Cardiac muscle cell (in vitro differentiated cells and primary cell): ENCODE measurements around the gene GAB1. TPM values are rescaled to one million over a fixed set of nuclear protein-coding genes. Genes with fewer than 3 reads are reported as not detected.

ENCODE experiments used
- DNase-seq, 2 donors: peaks; one replicate each; pipeline versions ENCODE4 v3.0.0 to v3.0.0-alpha.2; 2010 to 2017; ENCODE audit warnings: low read depth in 1 of 2, low spot score in 1 of 2
- H3K27ac ChIP-seq: fragments of 200-600 bp; sonication (generic); 2 replicates; pipeline ENCODE4 v1.5.1; 2016
- H3K27me3 ChIP-seq: fragments of 200-600 bp; sonication (generic); 2 replicates; pipeline ENCODE4 v1.6.0; 2016; ENCODE audit warnings: control low read depth
- H3K36me3 ChIP-seq: fragments of 200-600 bp; sonication (generic); 2 replicates; pipeline ENCODE4 v1.5.1; 2016; ENCODE audit warnings: control low read depth
- H3K4me1 ChIP-seq: fragments of 200-600 bp; sonication (generic); 2 replicates; pipeline ENCODE4 v1.8.1; 2017; ENCODE audit warnings: low read depth, mild to moderate bottlenecking, mixed run types
- H3K4me3 ChIP-seq: fragments of 200-600 bp; sonication (generic); 2 replicates; pipeline ENCODE4 v1.5.1; 2016; ENCODE audit warnings: mild to moderate bottlenecking
- H3K9me3 ChIP-seq: fragments of 200-600 bp; sonication (generic); 2 replicates; pipeline ENCODE4 v1.5.1; 2017; ENCODE audit warnings: low read depth, mild to moderate bottlenecking, control low read depth
- polyA plus RNA-seq: library from polyadenylated mRNA; unstranded; fragments of >200 nt; fragmentation: Nextera tagmentation; extraction: Ambion mirVana; gene quantifications from 2 replicates; pipeline ENCODE4 v1.2.1, GENCODE V29; 2016
- total RNA-seq: library from RNA; depleted of rRNA; stranded (reverse); fragments of >200 nt; gene quantifications from 2 replicates; pipeline ENCODE4 v1.2.3, GENCODE V29; 2016
- TF ChIP-seq, protein P1 (sequence below): IDR thresholded peaks from 2 replicates; pipeline ENCODE4 v1.5.1; 2012; ENCODE audit warnings: low read depth, mild to moderate bottlenecking, low read length

Gene GAB1
- total and polyA plus RNA-seq, 2 experiments from 2014 or later: 11.9 to 63.9 TPM

DNA sequence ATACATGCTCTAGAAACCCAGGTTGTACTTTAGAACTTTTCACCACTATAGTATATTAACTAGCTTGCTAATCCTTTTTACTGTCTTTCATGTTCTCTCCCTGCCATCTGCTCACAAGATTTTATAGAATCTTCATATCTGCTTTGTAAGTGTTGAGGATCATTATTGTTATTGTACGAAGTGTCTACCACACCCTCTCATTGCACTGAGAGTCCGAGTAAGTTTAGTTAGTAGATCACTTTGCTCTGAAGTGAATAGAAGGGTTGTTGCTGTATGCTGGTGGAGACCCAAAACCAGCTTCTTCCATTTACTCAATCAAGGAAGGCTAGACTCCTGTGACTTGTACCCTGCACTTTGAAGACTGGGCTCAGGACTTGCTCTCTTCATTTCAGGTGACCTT is 17.1 kb downstream of the GAB1 start:
- H3K27me3 ChIP-seq: no peaks in the 10 kb centered on the region
- TF ChIP-seq, protein P1, sequence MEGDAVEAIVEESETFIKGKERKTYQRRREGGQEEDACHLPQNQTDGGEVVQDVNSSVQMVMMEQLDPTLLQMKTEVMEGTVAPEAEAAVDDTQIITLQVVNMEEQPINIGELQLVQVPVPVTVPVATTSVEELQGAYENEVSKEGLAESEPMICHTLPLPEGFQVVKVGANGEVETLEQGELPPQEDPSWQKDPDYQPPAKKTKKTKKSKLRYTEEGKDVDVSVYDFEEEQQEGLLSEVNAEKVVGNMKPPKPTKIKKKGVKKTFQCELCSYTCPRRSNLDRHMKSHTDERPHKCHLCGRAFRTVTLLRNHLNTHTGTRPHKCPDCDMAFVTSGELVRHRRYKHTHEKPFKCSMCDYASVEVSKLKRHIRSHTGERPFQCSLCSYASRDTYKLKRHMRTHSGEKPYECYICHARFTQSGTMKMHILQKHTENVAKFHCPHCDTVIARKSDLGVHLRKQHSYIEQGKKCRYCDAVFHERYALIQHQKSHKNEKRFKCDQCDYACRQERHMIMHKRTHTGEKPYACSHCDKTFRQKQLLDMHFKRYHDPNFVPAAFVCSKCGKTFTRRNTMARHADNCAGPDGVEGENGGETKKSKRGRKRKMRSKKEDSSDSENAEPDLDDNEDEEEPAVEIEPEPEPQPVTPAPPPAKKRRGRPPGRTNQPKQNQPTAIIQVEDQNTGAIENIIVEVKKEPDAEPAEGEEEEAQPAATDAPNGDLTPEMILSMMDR: no peak
- no peaks in the 10 kb centered on the region for H3K36me3 ChIP-seq
- H3K27ac ChIP-seq: no peak overlapping the region
- peaks cover 63% of the 10 kb centered on the region for H3K4me1 ChIP-seq
- no peak overlapping the region for H3K4me3 ChIP-seq
- no peaks in the 10 kb centered on the region for H3K9me3 ChIP-seq
- DNase-seq: no peak

DNA sequence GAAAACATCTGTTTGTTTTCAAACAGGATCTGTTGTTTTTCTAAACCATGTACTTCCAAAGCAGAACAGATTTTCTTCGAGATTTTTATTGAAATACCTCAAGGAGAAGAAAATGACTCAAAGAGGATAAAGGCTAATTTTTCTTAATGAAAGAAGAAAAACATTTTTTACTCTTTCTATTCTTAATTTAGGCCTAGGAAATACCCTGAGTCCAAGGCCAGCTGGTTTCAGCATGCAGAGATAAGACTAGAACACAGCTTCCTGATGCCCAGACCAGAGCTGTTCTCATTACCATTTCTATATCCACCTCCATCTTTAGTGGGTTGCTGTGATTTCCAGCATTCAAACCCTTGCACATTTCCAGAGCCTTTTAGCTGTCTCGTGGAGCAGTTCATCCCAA is 18.3 kb downstream of the GAB1 start:
- Histone ChIP-seq H3K9me3 (no peaks in the 10 kb centered on the region), H3K4me3 (no peak overlapping the region), H3K27me3 (no peaks in the 10 kb centered on the region), H3K27ac (peak overlapping the region; percentile 89), H3K36me3 (no peaks in the 10 kb centered on the region), H3K4me1 (peaks cover 61% of the 10 kb centered on the region)
- peak in 1 of 2 donors; percentile 41 for DNase-seq
- TF ChIP-seq, protein P1: no peak

DNA sequence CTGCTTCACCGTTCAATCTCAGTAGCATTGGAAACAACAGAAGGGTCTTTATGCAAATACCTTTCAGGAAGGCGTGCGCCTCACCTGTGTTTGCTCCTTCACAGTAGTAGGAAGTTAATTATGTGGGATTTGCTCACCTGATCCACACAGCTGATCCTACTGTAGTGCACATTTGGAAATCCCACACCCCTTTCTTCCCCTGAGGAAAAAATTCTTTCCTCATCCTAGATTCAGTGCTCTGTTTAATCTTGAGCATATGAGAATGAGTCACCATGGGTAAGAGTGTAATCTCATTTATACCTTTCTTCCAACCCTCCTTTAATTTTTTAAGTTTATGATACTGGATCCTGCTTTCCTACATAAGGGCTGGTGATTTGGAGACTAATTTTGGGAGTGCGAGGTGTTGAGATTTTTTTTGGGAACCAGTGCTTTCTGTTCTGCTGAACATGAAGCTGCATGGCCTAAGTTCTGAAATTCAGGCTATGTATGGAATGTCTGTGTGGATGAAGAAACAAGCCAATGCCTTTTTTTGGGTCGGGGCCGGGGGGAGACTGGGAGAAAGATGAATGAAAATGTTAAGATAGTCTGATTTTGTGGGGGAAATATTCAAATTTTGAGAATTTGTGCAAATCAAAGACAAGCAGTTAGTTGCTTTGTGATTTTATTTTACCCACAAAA is 19.0 kb downstream of the GAB1 start:
- DNase-seq: peak in 1 of 2 donors; percentile 47
- Histone ChIP-seq H3K9me3 (no peaks in the 10 kb centered on the region), H3K4me3 (no peak overlapping the region), H3K36me3 (no peaks in the 10 kb centered on the region), H3K27ac (peak overlapping the region; percentile 89), H3K27me3 (no peaks in the 10 kb centered on the region), H3K4me1 (peaks cover 57% of the 10 kb centered on the region)
- TF ChIP-seq, protein P1: no peak

DNA sequence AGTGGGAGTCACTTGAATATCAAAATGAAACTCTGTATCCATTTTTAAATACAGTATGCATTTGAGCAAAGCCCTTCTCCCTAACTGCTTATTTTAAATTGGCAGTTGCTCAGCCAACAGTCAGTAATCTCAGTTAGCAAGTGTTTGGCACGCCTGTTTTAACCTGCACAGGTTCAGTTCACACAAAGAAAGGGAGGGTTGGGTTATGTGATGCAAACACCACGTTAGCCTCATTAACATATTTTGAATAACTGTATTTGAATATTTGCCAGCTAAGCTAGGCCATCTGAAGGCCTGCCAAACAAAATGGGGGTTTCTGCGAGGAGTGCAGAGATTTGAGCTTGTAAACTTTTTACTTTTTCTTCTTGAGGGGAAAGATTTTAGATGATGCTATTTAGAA is 19.8 kb downstream of the GAB1 start:
- DNase-seq: no peak
- Histone ChIP-seq H3K36me3 (no peaks in the 10 kb centered on the region), H3K4me3 (no peak overlapping the region), H3K9me3 (no peaks in the 10 kb centered on the region), H3K27ac (peak overlapping the region; percentile 89), H3K27me3 (no peaks in the 10 kb centered on the region), H3K4me1 (peaks cover 54% of the 10 kb centered on the region)
- TF ChIP-seq, protein P1: no peak

DNA sequence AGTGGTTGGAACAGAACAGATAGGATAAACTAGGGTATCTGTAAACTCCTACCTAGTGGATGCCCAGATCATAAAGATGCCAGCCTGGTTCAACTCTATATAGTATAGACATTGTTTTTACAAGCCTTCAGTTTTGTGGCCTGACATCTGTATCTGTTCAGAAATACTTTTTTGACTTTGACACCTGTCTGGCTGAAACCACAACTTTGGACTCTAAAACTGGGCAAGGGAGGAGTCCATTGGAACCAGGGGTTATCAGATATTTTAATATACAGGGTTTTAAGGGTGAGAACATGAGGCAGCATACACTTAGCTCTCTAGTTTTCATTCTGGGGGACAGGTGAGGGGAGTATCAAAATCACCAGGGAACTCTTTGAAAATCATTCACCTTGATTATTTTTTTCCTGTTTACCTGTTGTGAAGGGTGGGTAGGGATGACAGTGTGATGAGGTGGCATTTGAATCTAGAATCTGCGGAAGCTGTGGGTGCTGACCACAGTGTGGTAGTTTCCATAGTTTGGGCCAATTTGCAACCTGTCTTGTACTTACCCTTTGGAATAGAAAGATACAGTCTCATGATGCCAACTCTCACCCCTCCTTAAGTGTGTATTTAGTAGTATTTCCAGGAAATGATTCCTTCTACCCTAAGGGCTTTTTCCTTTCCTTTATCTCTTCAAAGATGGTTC is 20.6 kb downstream of the GAB1 start:
- Histone ChIP-seq H3K27me3 (no peaks in the 10 kb centered on the region), H3K36me3 (no peaks in the 10 kb centered on the region), H3K9me3 (no peaks in the 10 kb centered on the region), H3K4me1 (peaks cover 46% of the 10 kb centered on the region), H3K4me3 (no peak overlapping the region), H3K27ac (peak overlapping the region; percentile 89)
- TF ChIP-seq, protein P1: no peak
- no peak for DNase-seq
